Panc1 (cell line): ENCODE results near the gene CHP1. TPM values are rescaled to one million over a fixed set of nuclear protein-coding genes. Genes with fewer than 3 reads are reported as not detected.

Source experiments
- ATAC-seq: fragments of 200-7000 bp; cut with Tn5 transposase; 2 replicates; pipeline ENCODE4 v1.9.1; 2020; ENCODE audit warnings: mild to moderate bottlenecking, moderate library complexity
- BruUV-seq: library from RNA; stranded (reverse); fragments of 400-500 nt; replicated peaks from 2 replicates; lab custom pipeline; 2021; lab: Mats Ljungman, UMichigan
- CTCF ChIA-PET: fragments of 300-600 bp; sonication (Branson Sonifier 250); formaldehyde crosslinking; loops from one replicate; lab custom pipeline; 2022; ENCODE audit warnings: antibody characterized with exemption; lab: Charles Lee
- POLR2A ChIA-PET: fragments of 300-600 bp; sonication (Branson Sonifier 250); formaldehyde crosslinking; loops from one replicate; lab custom pipeline; 2022; ENCODE audit warnings: antibody characterized with exemption; lab: Charles Lee
- DNase-seq: peaks from one replicate; pipeline ENCODE4 v3.0.0-alpha.2; 2010; ENCODE audit warnings: low read depth, low spot score
- H3K27ac ChIP-seq: 2 replicates; pipeline ENCODE4 v1.5.1; 2011; ENCODE audit warnings: mild to moderate bottlenecking, low read length, inconsistent platforms
- H3K27me3 ChIP-seq: fragments of 200-500 bp; sonication (Bioruptor generic); 2 replicates; pipeline ENCODE4 v1.6.0; 2014; ENCODE audit warnings: low read length, inconsistent platforms; ENCODE audit not compliant: control insufficient read depth, insufficient read depth
- H3K36me3 ChIP-seq: fragments of 200-500 bp; sonication (Bioruptor generic); 2 replicates; pipeline ENCODE4 v1.5.1; 2014; ENCODE audit warnings: inconsistent platforms, mild to moderate bottlenecking, low read length, moderate library complexity; ENCODE audit not compliant: control insufficient read depth, insufficient read depth
- H3K4me1 ChIP-seq: 2 replicates; pipeline ENCODE4 v1.5.1; 2011; ENCODE audit warnings: inconsistent platforms, mild to moderate bottlenecking, low read length, moderate library complexity; ENCODE audit not compliant: control insufficient read depth, insufficient read depth
- H3K4me3 ChIP-seq, 2 experiments: 2 replicates each; pipeline ENCODE4 v1.5.1; 2011 to 2012; ENCODE audit warnings: low read depth in 2 of 2, low read length in 2 of 2, mild to moderate bottlenecking in 2 of 2, inconsistent platforms in 1 of 2, moderate library complexity in 1 of 2
- H3K9me3 ChIP-seq: fragments of 200-500 bp; sonication (Bioruptor generic); 2 replicates; pipeline ENCODE4 v1.5.1; 2014; ENCODE audit warnings: low read depth, mild to moderate bottlenecking, inconsistent platforms, low read length, moderate library complexity; ENCODE audit not compliant: control insufficient read depth, insufficient read depth
- CTCF ChIP-seq: fragments of 450-650 bp; IDR thresholded peaks from 2 replicates; pipeline ENCODE4 v1.5.1; 2017; ENCODE audit warnings: mild to moderate bottlenecking
- POLR2AphosphoS5 ChIP-seq: IDR thresholded peaks from 2 replicates; pipeline ENCODE4 v1.6.1; 2012; ENCODE audit warnings: mild to moderate bottlenecking, low read depth, low read length, moderate library complexity
- REST ChIP-seq, 2 experiments: IDR thresholded peaks; 2 replicates each; pipeline ENCODE4 v1.6.1; 2011 to 2012; ENCODE audit warnings: low read depth in 2 of 2, control low read depth in 1 of 2, low read length in 1 of 2, mild to moderate bottlenecking in 1 of 2, moderate library complexity in 1 of 2; ENCODE audit not compliant: insufficient read depth in 1 of 2
- SIN3A ChIP-seq: IDR thresholded peaks from 2 replicates; pipeline ENCODE4 v1.6.1; 2012; ENCODE audit warnings: low read depth, mild to moderate bottlenecking, low read length, moderate library complexity, borderline replicate concordance; ENCODE audit not compliant: insufficient read depth
- TCF7L2 ChIP-seq: IDR thresholded peaks from 2 replicates; pipeline ENCODE4 v1.6.1; 2011; ENCODE audit warnings: mild to moderate bottlenecking, low read depth, low read length, inconsistent platforms
- in situ Hi-C: cut with HindIII; loops from 2 replicates; pipeline ENCODE4 v1.10.0; 2016; ENCODE audit warnings: low sequenced_read_pairs, low pct_unique_long_range_greater_than_20kb
- intact Hi-C: fragments of 100-400 bp; cut with micrococcal nuclease; formaldehyde crosslinking; loops from one replicate; pipeline ENCODE4 v1.10.0; 2022; ENCODE audit not compliant: unreplicated experiment
- total RNA-seq: library from RNA; stranded (reverse); gene quantifications from one replicate; pipeline ENCODE4 v1.2.1, GENCODE V29; 2021; ENCODE audit not compliant: unreplicated experiment

CHP1 gene
- total RNA-seq, 1 experiment from 2014 or later: 123 TPM

GRCh38 chr15:41183581-41183980 is 47.5 kb upstream of the CHP1 start:
- Histone ChIP-seq H3K27ac (no peak overlapping the region), H3K27me3 (no peaks in the 10 kb centered on the region), H3K36me3 (no peaks in the 10 kb centered on the region), H3K4me3 (no peak overlapping the region), H3K9me3 (no peaks in the 10 kb centered on the region), H3K4me1 (no peaks in the 10 kb centered on the region)
- DNase-seq (no peak), ATAC-seq (no peak)
- CTCF ChIA-PET: interaction anchor here (0.6 to 0.8 kb wide), 2 partner anchors 25 to 280 kb away, joined by 3 to 4 read pairs; no protein-coding TSS in a partner anchor
- intact Hi-C loops: loop anchor here (10.0 kb wide), 3 partner anchors 99 to 239 kb away; no protein-coding TSS in a partner anchor
- POLR2A ChIA-PET: no interaction called here
- BruUV-seq: no TSS peak
- in situ Hi-C loops: no loop called here
- TF ChIP-seq REST (IDR thresholded peaks at IDR 0.05; ENCODE audit: insufficient read depth in 1 of 2, low read depth in 2 of 2, low read length in 1 of 2): no peak
- no peak for TF ChIP-seq SIN3A
- TF ChIP-seq POLR2AphosphoS5: no peak
- no peak for TF ChIP-seq TCF7L2
- no peak for TF ChIP-seq CTCF

GRCh38 chr15:41194444-41194843 is 36.6 kb upstream of the CHP1 start:
- Histone ChIP-seq H3K27ac (no peak overlapping the region), H3K4me1 (no peaks in the 10 kb centered on the region), H3K36me3 (no peaks in the 10 kb centered on the region), H3K9me3 (no peaks in the 10 kb centered on the region), H3K4me3 (no peak overlapping the region), H3K27me3 (no peaks in the 10 kb centered on the region)
- no TSS peak for BruUV-seq
- in situ Hi-C loops: no loop called here
- TF ChIP-seq SIN3A (no peak), REST (IDR thresholded peaks at IDR 0.05; ENCODE audit: insufficient read depth in 1 of 2, low read depth in 2 of 2, low read length in 1 of 2) (no peak), CTCF (no peak), TCF7L2 (no peak), POLR2AphosphoS5 (no peak)
- ATAC-seq (no peak), DNase-seq (no peak)
- intact Hi-C loops: no loop called here
- CTCF ChIA-PET: no interaction called here
- POLR2A ChIA-PET: no interaction called here
